SK-N-SH (cell line): ENCODE data around the gene HSPA14. TPM values are rescaled to one million over a fixed set of nuclear protein-coding genes. Genes with fewer than 3 reads are reported as not detected.

ENCODE experiments used
- CTCF ChIA-PET: fragments of 300-600, 350-600 bp; formaldehyde crosslinking; extraction: SDS; loops from one replicate; lab custom pipeline; 2021; lab: Yijun Ruan, JAX
- POLR2A ChIA-PET: fragments of 350-600 bp; sonication (Branson Sonifier 250); formaldehyde crosslinking; extraction: SDS; loops from one replicate; lab custom pipeline; 2020; ENCODE audit warnings: antibody characterized with exemption, inconsistent platforms; lab: Yijun Ruan, JAX
- DNase-seq: peaks from one replicate; pipeline ENCODE4 v3.0.0; 2012
- H2AFZ ChIP-seq: fragments of 200-600 bp; sonication (generic); 2 replicates; pipeline ENCODE4 v1.8.1; 2016; ENCODE audit warnings: antibody characterized with exemption, mild to moderate bottlenecking, low read depth
- H3F3A ChIP-seq: fragments of 200-600 bp; sonication (generic); replicated peaks from 2 replicates; pipeline ENCODE3; 2016; ENCODE audit warnings: antibody characterized with exemption, mild to moderate bottlenecking; ENCODE audit not compliant: insufficient read depth
- H3K27ac ChIP-seq, 2 experiments: fragments of 200-500 bp in 1 of 2; fragments of 200-600 bp in 1 of 2; sonication (Bioruptor generic) in 1 of 2; sonication (generic), shearing (Covaris generic) in 1 of 2; 2 replicates each; pipeline versions ENCODE4 v1.5.1 to v1.6.1; 2014 to 2016; ENCODE audit warnings: low read depth in 2 of 2, inconsistent platforms in 1 of 2, low read length in 1 of 2, mild to moderate bottlenecking in 1 of 2, mixed read lengths in 1 of 2
- H3K27me3 ChIP-seq: fragments of 200-600 bp; sonication (generic), shearing (Covaris generic); 2 replicates; pipeline ENCODE4 v1.6.1; 2016; ENCODE audit warnings: mixed run types; ENCODE audit not compliant: insufficient read depth
- H3K36me3 ChIP-seq, 2 experiments: fragments of 200-500 bp in 1 of 2; fragments of 200-600 bp in 1 of 2; sonication (Bioruptor generic) in 1 of 2; sonication (generic) in 1 of 2; replicated peaks in 1 of 2; 2 replicates each; pipeline versions ENCODE3 to v1.5.1; 2014 to 2016; ENCODE audit warnings: low read length in 1 of 2, mild to moderate bottlenecking in 1 of 2; ENCODE audit not compliant: insufficient read depth in 2 of 2, control insufficient read depth in 1 of 2
- H3K4me1 ChIP-seq, 2 experiments: fragments of 200-500 bp in 1 of 2; fragments of 200-600 bp in 1 of 2; sonication (Bioruptor generic) in 1 of 2; sonication (generic), shearing (Covaris generic) in 1 of 2; 2 replicates each; pipeline versions ENCODE4 v1.5.1 to v1.6.1; 2014 to 2016; ENCODE audit warnings: low read depth in 1 of 2, low read length in 1 of 2, mixed run types in 1 of 2; ENCODE audit not compliant: insufficient read depth in 2 of 2, control insufficient read depth in 1 of 2
- H3K4me2 ChIP-seq: fragments of 200-600 bp; sonication (generic), shearing (Covaris generic); 2 replicates; pipeline ENCODE4 v1.6.1; 2017; ENCODE audit warnings: mixed run types
- H3K4me3 ChIP-seq, 2 experiments: fragments of 200-500 bp in 1 of 2; fragments of 200-600 bp in 1 of 2; sonication (Bioruptor generic) in 1 of 2; sonication (generic), shearing (Covaris generic) in 1 of 2; 2 replicates each; pipeline versions ENCODE4 v1.5.1 to v1.8.1; 2014 to 2016; ENCODE audit warnings: low read depth in 2 of 2, inconsistent platforms in 1 of 2, low read length in 1 of 2, mild to moderate bottlenecking in 1 of 2, mixed read lengths in 1 of 2, moderate library complexity in 1 of 2
- H3K79me2 ChIP-seq: fragments of 200-600 bp; sonication (generic); 2 replicates; pipeline ENCODE4 v1.8.1; 2017; ENCODE audit warnings: mild to moderate bottlenecking; ENCODE audit not compliant: insufficient read depth
- H3K9ac ChIP-seq: fragments of 200-600 bp; sonication (generic); 2 replicates; pipeline ENCODE4 v1.6.1; 2017; ENCODE audit warnings: mixed run types
- H3K9me2 ChIP-seq: fragments of 200-600 bp; sonication (generic); 2 replicates; pipeline ENCODE4 v1.6.1; 2017; ENCODE audit warnings: mixed run types
- H3K9me3 ChIP-seq: fragments of 200-600 bp; sonication (generic); 2 replicates; pipeline ENCODE4 v1.6.1; 2017; ENCODE audit warnings: mixed run types, mild to moderate bottlenecking, moderate library complexity
- H4K20me1 ChIP-seq: fragments of 200-600 bp; sonication (generic); 2 replicates; pipeline ENCODE4 v1.6.1; 2017; ENCODE audit warnings: mild to moderate bottlenecking, mixed run types; ENCODE audit not compliant: insufficient read depth
- CHD2 ChIP-seq: fragments of 150-350 bp; IDR thresholded peaks from 2 replicates; pipeline ENCODE4 v1.6.1; 2018; ENCODE audit warnings: low read length; ENCODE audit not compliant: partially characterized antibody
- CTCF ChIP-seq: fragments of 200-600 bp; sonication (generic); IDR thresholded peaks from 2 replicates; pipeline ENCODE4 v1.6.1; 2017; ENCODE audit warnings: antibody characterized with exemption, mild to moderate bottlenecking, moderate library complexity
- ELF1 ChIP-seq: IDR thresholded peaks from 2 replicates; pipeline ENCODE4 v1.4.0; 2012
- EZH2phosphoT487 ChIP-seq: fragments of 200-600 bp; sonication (generic); IDR thresholded peaks from 2 replicates; pipeline ENCODE4 v1.6.1; 2017; ENCODE audit warnings: low read depth, mixed run types, mild to moderate bottlenecking, antibody characterized with exemption, moderate library complexity, borderline replicate concordance
- FOSL2 ChIP-seq: IDR thresholded peaks from 2 replicates; pipeline ENCODE4 v1.4.0; 2012; ENCODE audit warnings: low read depth, mild to moderate bottlenecking, moderate library complexity, borderline replicate concordance
- FOXJ3 ChIP-seq: sonication (generic); formaldehyde crosslinking; IDR thresholded peaks from 2 replicates; pipeline ENCODE4 v1.5.1; 2020; ENCODE audit warnings: mild to moderate bottlenecking, missing genetic modification reagents
- FOXM1 ChIP-seq: IDR thresholded peaks from 2 replicates; pipeline ENCODE4 v1.4.0; 2012; ENCODE audit warnings: low read depth, mild to moderate bottlenecking
- IRF3 ChIP-seq: fragments of 150-350 bp; IDR thresholded peaks from 2 replicates; pipeline ENCODE4 v1.6.1; 2016; ENCODE audit warnings: mild to moderate bottlenecking, low read depth, low read length
- JUND ChIP-seq: IDR thresholded peaks from 2 replicates; pipeline ENCODE4 v1.4.0; 2012
- MEF2A ChIP-seq: IDR thresholded peaks from 2 replicates; pipeline ENCODE4 v1.4.0; 2012; ENCODE audit warnings: low read depth, borderline replicate concordance
- NFIC ChIP-seq: IDR thresholded peaks from 2 replicates; pipeline ENCODE4 v1.4.0; 2012; ENCODE audit warnings: borderline replicate concordance
- RAD21 ChIP-seq: IDR thresholded peaks from 2 replicates; pipeline ENCODE4 v1.6.1; 2012; ENCODE audit warnings: mild to moderate bottlenecking, low read length
- REST ChIP-seq: IDR thresholded peaks from 2 replicates; pipeline ENCODE4 v1.6.1; 2012; ENCODE audit warnings: mild to moderate bottlenecking, low read depth, low read length, moderate library complexity
- RXRA ChIP-seq: IDR thresholded peaks from 2 replicates; pipeline ENCODE4 v1.4.0; 2012; ENCODE audit warnings: low read depth, mild to moderate bottlenecking, borderline replicate concordance
- USF1 ChIP-seq: IDR thresholded peaks from 2 replicates; pipeline ENCODE4 v1.4.0; 2012; ENCODE audit warnings: low read depth, borderline replicate concordance
- USF2 ChIP-seq: fragments of 150-350 bp; IDR thresholded peaks from 2 replicates; pipeline ENCODE4 v1.6.1; 2017; ENCODE audit warnings: antibody characterized with exemption, low read length, low read depth, borderline replicate concordance
- ZBTB33 ChIP-seq: IDR thresholded peaks from 2 replicates; pipeline ENCODE4 v1.4.0; 2012; ENCODE audit warnings: low read depth, borderline replicate concordance
- WGBS: methylation state at CpG from one replicate; pipeline ENCODE4 v1.1.6; 2017; ENCODE audit warnings: low lambda C conversion rate; 5-methylcytosine and 5-hydroxymethylcytosine counted together
- polyA plus RNA-seq, 3 experiments: library from polyadenylated mRNA; depleted of rRNA; stranded (reverse); fragments of >200 nt; gene quantifications; 2 replicates each; pipeline ENCODE4 v1.2.3, GENCODE V29; 2012

Gene HSPA14
- polyA plus RNA-seq, 1 of the 3 experiments (the other 2 are of a cell fraction): 8.8 TPM

- Histone ChIP-seq H3K4me2 (no peak overlapping the region), H3K9me3 (no peaks in the 10 kb centered on the region), H3K4me3 (no peak overlapping the region), H3K27me3 (no peaks in the 10 kb centered on the region), H3K27ac (no peak overlapping the region), H3K9me2 (no peaks in the 10 kb centered on the region), H3K4me1 (no peaks in the 10 kb centered on the region; a peak in 2 of 4 replicates), H4K20me1 (no peaks in the 10 kb centered on the region), H3K79me2 (no peaks in the 10 kb centered on the region), H3K9ac (no peak overlapping the region), H3F3A (no peaks in the 10 kb centered on the region), H3K36me3 (peaks cover 49 to 56% of the 10 kb centered on the region in 2 experiments), H2AFZ (no peak overlapping the region)
- no peak for DNase-seq
- ChIA-PET POLR2A (no interaction called here), CTCF (no interaction called here)
- no peak for TF ChIP-seq FOSL2
- TF ChIP-seq JUND: no peak
- TF ChIP-seq CTCF: no peak
- 94% methylated on average over 1 of the region's 1 CpG for WGBS
Measured at GRCh38 chr10:14855453-14855852, 17.3 kb downstream of the HSPA14 start.

- WGBS: 94% methylated on average over 6 of the region's 6 CpGs
- no peaks in the 10 kb centered on the region; a peak in 2 of 4 replicates for H3K4me1 ChIP-seq
- H3K9me2 ChIP-seq: no peaks in the 10 kb centered on the region
- H3K4me3 ChIP-seq: no peak overlapping the region
- no peaks in the 10 kb centered on the region for H3F3A ChIP-seq
- no peak overlapping the region for H3K4me2 ChIP-seq
- no peaks in the 10 kb centered on the region for H4K20me1 ChIP-seq
- no peaks in the 10 kb centered on the region for H3K9me3 ChIP-seq
- no peaks in the 10 kb centered on the region for H3K79me2 ChIP-seq
- no peak overlapping the region for H3K27ac ChIP-seq
- CTCF ChIA-PET: no interaction called here
- H3K27me3 ChIP-seq: no peaks in the 10 kb centered on the region
- POLR2A ChIA-PET: no interaction called here
- H2AFZ ChIP-seq: no peak overlapping the region
- no peak for DNase-seq
- peaks cover 25 to 34% of the 10 kb centered on the region in 2 experiments for H3K36me3 ChIP-seq
- TF ChIP-seq RXRA (no peak), NFIC (no peak), USF1 (no peak), IRF3 (no peak), ELF1 (no peak), CHD2 (no peak), FOXM1 (no peak), EZH2phosphoT487 (no peak), FOXJ3 (CRISPR knock-in tag) (no peak), USF2 (no peak), REST (no peak), ZBTB33 (no peak), MEF2A (no peak), RAD21 (no peak)
- H3K9ac ChIP-seq: no peak overlapping the region
Measured at GRCh38 chr10:14858338-14858960, 20.3 kb downstream of the HSPA14 start.
